GM19468 (cell line): Measurements from ENCODE around the gene ZBTB17.
"Not testable (repeated sequence)": the region's sequence is repeated elsewhere in the genome, so short reads cannot be mapped to it uniquely, and the experiment has no call there.

Source experiments
- ATAC-seq: cut with Tn5 transposase; IDR thresholded peaks from one replicate; pipeline ENCODE4 v1.9.1; 2021; ENCODE audit warnings: mild to moderate bottlenecking, moderate library complexity, moderate number of reproducible peaks; ENCODE audit not compliant: unreplicated experiment; ENCODE audit errors: extremely low read depth

ZBTB17 gene

GRCh38 chr1:16012590-16013219 lies 36.8 kb upstream of the ZBTB17 start:
- no peak for ATAC-seq

- no peak for ATAC-seq
Observed at GRCh38 chr1:16011936-16012589, 36.2 kb upstream of the ZBTB17 start.

GRCh38 chr1:16010837-16011236 lies 34.9 kb upstream of the ZBTB17 start:
- no peak for ATAC-seq

- ATAC-seq = no peak
Observed at GRCh38 chr1:16009678-16010077, 33.8 kb upstream of the ZBTB17 start.

- ATAC-seq = no peak
Observed at GRCh38 chr1:16009030-16009460, 33.1 kb upstream of the ZBTB17 start.

GRCh38 chr1:16007671-16008341 lies 31.9 kb upstream of the ZBTB17 start:
- ATAC-seq = no peak

- no peak for ATAC-seq
Observed at GRCh38 chr1:16006552-16007485, 30.9 kb upstream of the ZBTB17 start.

GRCh38 chr1:16006010-16006409 lies 30.1 kb upstream of the ZBTB17 start:
- no peak for ATAC-seq

GRCh38 chr1:16005597-16005996 lies 29.7 kb upstream of the ZBTB17 start:
- ATAC-seq = no peak

GRCh38 chr1:16001274-16001673 lies 25.4 kb upstream of the ZBTB17 start:
- ATAC-seq = not testable (repeated sequence)

GRCh38 chr1:15998929-15999328 lies 23.0 kb upstream of the ZBTB17 start:
- ATAC-seq = no peak

- no peak for ATAC-seq
Observed at GRCh38 chr1:15997637-15998280, 21.9 kb upstream of the ZBTB17 start.

GRCh38 chr1:15997076-15997585 lies 21.2 kb upstream of the ZBTB17 start:
- no peak for ATAC-seq

- ATAC-seq = no peak
Observed at GRCh38 chr1:15994590-15995351, 18.9 kb upstream of the ZBTB17 start.

GRCh38 chr1:15994081-15994480 lies 18.2 kb upstream of the ZBTB17 start:
- no peak for ATAC-seq

- no peak for ATAC-seq
Observed at GRCh38 chr1:15993666-15994065, 17.8 kb upstream of the ZBTB17 start.

GRCh38 chr1:15992582-15993500 lies 16.9 kb upstream of the ZBTB17 start:
- no peak for ATAC-seq

GRCh38 chr1:15992187-15992553 lies 16.3 kb upstream of the ZBTB17 start:
- no peak for ATAC-seq
